LHCN-M2 (cell line): ENCODE measurements around the gene CD9. TPM values are rescaled to one million over a fixed set of nuclear protein-coding genes. Genes with fewer than 3 reads are reported as not detected.
"Not testable (repeated sequence)": the region's sequence is repeated elsewhere in the genome, so short reads cannot be mapped to it uniquely, and the experiment has no call there.

Experiments used
- DNase-seq: peaks from one replicate; pipeline ENCODE4 v3.0.0-alpha.2; 2012; ENCODE audit warnings: low read depth
- polyA plus RNA-seq: library from polyadenylated mRNA; unstranded; fragments of >200 nt; gene quantifications from one replicate; pipeline ENCODE4 v1.2.1, GENCODE V29; 2012; ENCODE audit warnings: missing spikeins
- total RNA-seq: library from RNA; depleted of rRNA; stranded (reverse); fragments of >200 nt; gene quantifications from 2 replicates; pipeline ENCODE4 v1.2.3, GENCODE V29; 2014; rRNA removed

The CD9 gene, protein sequence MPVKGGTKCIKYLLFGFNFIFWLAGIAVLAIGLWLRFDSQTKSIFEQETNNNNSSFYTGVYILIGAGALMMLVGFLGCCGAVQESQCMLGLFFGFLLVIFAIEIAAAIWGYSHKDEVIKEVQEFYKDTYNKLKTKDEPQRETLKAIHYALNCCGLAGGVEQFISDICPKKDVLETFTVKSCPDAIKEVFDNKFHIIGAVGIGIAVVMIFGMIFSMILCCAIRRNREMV
- total RNA-seq: 38.3 and 42.4 TPM in 2 replicates
- polyA plus RNA-seq: 45.9 TPM

DNA sequence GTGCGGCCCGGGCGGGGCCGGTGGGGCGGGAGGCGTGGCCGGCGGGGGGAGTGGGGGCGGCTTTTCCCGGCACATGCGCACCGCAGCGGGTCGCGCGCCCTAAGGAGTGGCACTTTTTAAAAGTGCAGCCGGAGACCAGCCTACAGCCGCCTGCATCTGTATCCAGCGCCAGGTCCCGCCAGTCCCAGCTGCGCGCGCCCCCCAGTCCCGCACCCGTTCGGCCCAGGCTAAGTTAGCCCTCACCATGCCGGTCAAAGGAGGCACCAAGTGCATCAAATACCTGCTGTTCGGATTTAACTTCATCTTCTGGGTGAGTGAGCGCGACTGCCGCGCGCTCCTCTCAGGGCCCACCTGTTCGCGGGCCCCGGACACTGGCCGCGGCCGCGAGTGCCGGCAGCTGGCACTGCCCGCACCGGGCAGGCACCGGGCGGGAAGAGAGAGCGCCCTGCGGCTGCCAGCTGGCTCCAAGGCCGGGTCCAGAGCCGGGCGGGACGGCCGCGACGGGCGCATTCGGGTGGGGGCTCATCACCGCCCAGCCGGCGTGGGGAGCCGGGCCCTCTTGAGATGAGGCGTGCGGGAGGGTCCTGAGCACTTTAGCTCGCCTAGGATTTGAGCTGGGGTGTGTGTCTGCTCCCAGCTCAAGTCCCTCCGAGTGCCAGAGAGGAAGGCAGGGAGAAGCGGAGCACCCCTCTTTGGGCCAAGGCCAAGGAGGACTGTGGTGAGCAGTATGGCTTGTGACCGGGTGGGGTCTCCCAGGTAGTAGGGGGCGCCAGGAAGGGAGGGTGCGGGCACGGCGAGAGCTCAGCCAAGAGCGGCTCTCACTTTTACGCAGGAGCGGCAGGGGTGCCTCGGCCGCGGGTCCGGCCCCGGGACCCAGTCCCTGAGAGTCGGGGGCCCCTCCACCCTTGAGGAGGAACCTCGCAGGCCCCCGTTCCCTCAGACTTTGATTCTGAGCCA is at the start of gene CD9:
TSS of gene CD9 (plus strand) at position 145 of the 957 bp plus-strand sequence. CDS start at position 245, 100 bp downstream.
- DNase-seq: peak; percentile 29

DNA sequence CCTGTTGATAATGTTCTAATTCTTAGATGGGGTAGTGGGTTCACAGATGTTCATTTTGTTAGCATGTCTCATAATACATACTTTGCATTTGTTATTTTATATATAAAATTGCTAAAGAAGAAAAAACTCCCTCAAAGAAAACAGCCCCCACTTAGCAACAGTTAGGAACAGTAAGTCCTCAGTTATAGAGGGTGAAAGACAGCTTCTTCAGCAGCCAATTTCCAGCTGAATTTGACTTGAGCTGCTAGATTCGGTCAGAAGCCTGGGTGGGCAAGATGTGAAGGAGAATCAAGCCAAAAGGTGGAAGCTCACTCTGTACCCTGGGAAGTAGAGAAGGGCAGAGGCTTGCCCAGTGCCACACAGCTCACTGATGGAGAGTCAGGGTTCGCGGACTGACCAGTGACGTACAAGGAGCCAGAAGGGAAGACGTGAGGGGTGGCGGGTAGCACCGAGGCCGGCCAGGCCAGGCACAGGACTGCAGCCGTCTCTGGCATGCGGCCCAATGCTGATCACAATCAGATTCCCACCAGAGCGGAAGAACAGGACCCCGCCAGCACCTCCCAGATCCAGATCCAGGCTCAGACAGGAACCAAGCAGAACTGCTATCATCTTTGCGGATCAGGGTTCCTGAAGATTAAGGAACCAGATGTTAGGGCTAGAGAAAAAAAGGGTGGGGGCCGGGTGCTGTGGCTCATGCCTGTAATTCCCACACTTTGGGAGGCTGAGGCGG is 45.3 kb upstream of the CD9 start:
- no peak for DNase-seq

DNA sequence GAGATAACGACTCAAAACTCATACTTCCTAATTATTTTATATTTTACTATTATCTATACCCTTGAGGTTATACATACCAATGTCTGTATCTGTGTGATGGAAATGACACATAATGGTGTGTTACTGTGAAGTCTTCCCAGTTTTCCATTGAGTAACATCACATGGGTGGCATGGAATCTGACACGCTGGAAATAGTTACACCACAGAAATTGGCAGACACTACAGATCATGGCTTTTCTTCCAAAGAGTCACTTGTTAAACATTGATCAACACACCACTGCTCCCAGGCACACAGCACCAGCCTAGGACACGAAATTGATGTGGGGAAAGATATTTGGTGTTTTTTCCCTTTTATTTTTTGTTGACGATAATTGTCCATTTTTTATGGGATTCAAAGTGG is 42.7 kb upstream of the CD9 start:
- DNase-seq: no peak

DNA sequence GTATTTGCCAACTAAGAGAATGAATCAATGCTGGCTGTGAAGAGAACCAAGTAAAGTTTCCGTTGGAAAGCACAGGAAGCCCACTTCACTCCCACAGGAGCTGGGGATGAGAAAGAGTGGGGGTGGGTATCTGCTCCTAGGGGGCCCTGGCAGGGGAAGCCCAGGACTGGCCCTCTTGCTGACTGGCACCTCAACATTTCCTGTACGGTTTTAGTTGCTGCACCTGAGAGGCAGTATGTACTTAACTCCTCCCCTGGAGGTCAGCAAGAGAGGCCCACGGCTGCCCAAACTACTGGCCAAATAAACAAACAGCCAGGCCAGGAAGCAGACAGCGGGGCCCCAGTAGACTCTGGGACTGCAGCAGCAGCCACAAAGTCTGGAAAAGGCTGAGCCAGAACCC is 41.9 kb upstream of the CD9 start:
- DNase-seq: no peak

DNA sequence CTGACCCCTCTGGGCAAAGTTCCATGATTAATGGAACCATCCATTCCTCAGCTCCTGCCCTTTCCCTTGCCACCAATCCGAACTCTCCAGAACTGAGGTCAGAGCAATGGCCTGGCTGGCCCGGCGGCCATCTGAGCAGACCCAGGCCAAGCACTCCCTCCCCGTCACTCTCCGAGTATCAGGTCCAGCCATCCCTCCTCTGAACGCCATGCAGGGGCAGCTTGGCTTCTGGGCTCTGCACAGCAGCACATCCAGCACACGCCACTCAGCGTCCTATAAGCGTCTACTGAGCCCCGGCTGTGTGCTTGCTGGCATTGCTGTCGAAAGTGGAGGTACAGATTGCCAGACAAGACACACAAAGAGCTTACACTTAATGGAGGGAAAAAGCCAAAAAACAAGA is 41.5 kb upstream of the CD9 start:
- DNase-seq: no peak

DNA sequence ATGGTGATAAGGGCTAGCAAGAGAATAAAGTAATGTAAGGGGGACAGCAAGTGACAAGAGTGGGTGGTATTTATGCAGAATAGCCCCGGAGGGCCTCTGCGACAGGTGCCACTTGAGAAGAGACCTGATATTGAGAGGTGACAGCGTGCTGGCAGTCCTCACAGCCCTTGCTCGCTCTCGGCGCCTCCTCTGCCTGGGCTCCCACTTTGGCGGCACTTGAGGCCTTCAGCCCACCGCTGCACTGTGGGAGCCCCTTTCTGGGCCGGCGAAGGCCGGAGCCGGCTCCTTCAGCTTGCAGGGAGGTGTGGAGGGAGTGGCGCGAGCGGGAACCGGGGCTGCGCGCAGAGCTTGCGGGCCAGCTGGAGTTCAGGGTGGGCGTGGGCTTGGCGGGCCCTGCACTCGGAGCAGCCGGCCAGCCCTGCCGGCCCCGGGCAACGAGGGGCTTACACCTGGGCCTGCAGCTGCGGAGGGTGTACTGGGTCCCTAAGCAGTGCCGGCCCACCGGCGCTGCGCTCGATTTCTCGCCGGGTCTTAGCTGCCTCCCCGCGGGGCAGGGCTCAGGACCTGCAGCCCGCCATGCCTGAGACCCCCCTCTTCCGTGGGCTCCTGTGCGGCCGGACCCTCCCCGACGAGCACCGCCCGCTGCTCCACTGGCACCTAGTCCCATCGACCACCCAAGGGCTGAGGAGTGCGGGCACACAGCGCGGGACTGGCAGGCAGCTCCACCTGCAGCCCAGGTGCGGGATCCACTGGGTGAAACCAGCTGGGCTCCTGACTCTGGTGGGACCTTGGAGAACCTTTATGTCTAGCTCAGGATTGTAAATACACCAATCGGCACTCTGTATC is 40.8 kb upstream of the CD9 start:
- DNase-seq: not testable (repeated sequence)

DNA sequence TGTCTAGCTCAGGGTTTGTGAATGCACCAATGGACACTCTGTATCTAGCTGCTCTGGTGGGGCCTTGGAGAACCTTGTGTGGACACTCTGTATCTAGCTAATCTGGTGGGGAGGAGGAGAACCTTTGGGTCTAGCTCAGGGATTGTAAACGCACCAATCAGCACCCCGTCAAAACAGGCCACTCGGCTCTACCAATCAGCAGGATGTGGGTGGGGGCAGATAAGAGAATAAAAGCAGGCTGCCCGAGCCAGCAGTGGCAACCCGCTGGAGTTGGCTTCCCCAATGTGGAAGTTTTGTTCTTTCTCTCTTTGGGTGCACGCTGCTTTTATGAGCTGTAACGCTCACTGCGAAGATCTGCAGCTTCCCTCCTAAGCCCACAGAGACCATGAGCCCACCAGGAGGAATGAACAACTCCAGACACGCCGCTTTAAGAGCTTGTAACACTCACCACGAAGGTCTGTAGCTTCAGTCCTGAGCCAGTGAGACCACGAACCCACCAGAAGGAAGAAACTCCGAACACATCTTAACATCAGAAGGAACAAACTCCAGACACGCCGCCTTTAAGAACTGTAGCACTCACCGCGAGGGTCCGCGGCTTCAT is 40.1 kb upstream of the CD9 start:
- DNase-seq: not testable (repeated sequence)

DNA sequence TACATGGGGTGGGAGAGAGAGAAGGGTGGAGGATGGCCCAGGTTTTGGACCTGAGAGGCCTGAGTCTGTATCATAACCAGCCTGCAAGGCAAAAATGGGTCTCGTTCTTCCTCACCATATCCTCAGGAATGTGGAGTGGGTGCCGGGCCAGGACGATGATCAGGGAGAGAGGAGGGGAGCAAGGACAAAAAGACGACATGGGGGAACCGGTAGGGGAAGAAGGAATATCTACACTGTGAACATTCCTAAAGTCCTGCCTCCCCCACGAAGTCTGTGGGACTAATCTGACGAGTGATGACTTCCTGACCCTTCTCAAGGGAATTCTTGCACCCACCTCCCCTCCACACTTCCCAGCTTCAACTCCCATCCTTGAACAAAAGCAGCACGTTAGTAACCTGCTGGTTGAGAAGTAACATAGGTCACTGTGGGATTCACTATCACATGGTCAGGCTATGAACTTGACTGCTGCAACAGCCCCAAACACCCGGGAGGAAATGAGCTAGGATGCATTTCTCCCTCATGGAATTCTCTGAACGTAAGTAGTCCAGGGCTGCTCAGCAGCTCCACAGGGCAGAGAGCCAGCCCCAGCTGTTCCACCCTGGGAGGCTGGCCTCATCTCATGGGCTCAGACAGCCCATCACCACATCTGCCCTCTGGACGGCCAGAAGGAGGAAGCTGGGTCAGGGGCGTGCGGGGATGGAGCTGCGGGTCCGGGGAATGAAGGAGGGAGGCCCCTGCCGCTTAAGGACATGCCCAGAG is 38.9 kb upstream of the CD9 start:
- DNase-seq: no peak

DNA sequence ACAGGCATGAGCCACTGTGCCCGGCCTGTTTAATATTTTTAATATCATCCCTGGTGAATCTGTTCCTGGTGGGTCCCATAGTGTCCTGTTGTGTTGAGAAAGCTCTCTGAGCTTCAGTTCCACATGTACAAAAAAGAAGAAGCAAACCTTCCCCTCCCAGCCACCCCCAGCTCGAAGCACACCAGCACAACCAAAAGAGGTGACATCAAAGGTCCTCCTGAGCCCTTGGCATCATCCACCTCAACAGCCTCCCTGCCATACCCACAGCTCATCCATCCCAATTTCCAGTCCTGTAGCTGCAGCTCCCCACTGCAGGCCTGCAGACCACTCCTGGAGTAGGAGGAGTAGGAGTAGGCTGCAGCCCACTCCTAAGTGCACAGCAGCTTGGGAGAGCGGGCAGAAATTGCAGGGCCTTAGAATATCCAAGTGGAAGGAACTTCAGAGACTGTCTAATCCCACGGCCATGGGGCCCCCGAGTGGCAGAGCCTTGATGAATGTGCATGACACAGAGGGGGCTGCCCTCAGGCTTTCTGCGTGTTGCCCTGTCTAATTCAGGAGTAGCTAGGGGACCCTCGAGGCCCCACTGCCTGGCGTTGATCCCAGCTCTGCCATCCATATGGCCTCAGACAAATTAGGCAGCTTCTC is 36.7 kb upstream of the CD9 start:
- DNase-seq: no peak

DNA sequence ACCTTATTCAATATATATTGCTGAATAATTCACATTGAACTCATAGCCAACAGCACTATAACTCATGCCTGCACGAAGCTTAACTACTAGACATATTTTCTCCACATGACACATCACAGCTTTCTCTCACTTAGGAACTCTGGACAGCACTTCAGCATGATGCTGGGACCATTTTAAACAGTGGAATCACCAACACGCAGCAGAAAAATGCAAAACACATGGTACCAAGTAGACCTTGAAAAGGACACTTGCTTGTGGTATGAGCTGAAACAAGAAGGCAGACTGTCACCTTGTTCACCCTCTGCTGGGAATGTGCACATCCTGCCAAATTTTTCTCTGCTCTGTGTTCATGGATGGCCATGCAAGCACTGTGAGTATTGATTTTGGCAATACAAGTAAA is 34.8 kb upstream of the CD9 start:
- no peak for DNase-seq

DNA sequence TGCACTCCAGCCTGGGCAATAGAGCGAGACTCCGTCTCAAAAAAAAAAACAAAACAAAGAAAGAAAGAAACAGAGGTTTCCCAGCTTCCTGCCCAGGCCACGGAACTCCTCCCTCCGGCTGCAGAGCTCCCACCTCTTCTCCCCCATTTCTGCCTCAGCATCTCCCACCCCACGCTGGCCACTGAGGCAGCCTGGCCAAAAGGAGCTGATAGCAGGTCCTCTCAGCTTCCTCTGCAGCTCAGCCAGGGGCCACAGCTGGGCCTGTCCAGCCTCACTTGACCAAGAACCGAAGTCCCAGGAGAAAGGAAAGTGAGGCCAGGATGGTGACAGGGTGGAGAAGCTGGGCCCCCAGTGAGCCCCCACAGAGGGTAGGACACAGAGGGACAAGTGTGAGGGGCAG is 33.4 kb upstream of the CD9 start:
- DNase-seq: no peak

DNA sequence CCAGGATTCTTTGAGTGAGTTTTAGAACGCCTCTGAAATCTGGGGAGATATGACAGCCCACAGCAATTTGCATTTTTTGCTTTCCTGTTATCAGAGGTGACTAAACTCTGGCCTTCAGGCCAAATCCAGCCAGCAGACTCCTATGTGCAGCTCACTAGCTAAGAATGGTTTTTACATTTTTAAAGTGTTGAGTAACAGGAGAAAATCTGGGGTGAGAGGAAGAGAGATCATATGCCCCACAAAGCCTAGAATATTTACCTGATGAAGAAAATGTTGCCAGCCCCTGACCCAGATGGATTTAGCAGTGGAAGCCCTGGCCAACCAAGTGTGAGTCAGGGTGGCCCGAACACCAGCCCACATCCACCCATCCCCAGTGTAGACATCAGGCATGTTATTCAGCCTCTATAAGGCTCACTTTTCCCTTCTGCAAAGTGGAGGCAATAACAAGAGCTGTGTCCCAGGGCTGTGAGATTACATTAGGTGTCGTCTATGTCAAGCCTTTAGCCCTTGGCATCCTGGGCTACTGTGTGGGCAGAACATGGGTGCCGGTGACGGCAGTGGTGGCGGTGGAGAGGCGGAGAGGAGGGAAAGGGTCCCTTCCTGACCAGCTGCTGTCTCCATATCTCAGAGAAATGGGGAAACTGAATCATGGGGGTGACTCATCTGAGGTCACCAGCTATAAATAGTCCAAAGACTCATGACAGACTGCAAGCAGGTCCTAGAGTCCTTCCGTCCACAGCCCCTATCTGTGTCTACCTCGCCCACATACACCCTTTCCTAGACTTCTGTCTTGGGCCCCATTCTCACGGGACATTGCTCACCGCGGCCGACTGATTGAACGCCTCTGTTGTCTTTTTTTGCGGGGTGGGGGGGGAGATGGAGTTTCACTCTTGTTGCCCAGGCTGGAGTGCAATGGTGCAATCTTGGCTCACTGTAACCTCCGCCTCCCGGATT is 32.6 kb upstream of the CD9 start:
- DNase-seq: peak; percentile 99

DNA sequence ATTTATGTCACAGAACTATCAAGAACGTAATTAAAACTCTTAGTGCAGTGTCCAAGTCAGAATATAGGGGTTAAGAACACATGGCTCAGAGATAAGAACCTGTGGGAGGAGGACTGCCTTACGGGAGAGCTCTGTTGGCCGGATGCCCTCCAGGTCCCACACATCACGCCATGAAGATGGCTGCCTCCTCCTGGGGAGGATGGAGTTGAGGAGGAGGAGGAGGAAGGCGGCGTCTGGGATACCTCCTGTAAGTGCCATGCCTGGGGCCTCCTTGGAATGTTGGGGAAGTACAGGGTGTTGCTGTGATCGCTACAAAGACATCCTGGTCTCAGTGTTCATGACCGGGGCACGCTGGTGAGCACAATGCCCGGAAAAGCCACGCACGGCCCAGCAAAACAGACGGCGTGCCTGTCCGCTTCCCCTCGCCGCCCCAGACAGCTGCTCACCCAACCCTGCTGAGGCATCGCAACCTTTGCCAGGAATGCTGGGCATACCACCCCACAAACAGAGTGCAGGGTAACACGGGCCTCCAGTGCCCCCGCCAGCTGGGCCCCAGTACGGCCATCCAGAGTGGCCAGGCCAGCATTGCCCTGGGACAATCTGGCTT is 28.7 kb upstream of the CD9 start:
- DNase-seq: no peak

DNA sequence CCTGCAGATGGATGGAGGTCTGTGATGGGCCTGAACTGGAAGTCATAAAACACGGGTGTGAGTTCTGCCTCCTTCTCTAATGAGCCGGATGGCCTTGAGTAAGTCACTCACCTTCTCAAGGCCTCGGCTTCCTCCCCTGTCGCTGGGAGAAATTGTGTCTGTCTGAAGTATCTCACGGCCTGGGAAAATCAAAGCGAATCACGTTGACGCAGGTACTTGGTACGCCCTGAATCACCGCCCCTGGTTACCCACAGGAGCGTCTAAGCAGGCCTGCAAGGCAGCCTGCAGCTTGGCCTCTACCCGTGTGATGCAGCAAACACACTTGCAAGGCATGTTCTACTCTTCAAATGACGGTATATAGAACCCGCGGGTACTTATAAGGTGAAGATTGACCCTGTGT is 28.1 kb upstream of the CD9 start:
- DNase-seq: no peak

DNA sequence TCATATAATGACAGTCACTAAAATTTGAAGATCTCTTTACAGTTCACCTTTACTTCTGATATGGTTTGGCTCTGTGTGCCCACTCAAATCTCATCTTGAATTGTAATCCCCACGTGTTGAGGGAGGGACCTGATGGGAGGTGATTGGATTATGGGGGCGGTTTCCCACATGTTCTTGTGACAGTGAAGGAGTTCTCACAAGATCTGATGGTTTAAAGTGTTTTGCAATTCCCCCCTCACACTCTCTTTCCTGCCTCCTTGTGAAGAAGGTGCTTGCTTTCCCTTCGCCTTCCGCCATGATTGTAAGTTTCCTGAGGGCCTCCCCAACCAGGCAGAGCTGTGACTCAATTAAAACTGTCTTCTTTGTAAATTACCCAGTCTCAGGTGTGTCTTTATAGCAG is 27.3 kb upstream of the CD9 start:
- DNase-seq: no peak

DNA sequence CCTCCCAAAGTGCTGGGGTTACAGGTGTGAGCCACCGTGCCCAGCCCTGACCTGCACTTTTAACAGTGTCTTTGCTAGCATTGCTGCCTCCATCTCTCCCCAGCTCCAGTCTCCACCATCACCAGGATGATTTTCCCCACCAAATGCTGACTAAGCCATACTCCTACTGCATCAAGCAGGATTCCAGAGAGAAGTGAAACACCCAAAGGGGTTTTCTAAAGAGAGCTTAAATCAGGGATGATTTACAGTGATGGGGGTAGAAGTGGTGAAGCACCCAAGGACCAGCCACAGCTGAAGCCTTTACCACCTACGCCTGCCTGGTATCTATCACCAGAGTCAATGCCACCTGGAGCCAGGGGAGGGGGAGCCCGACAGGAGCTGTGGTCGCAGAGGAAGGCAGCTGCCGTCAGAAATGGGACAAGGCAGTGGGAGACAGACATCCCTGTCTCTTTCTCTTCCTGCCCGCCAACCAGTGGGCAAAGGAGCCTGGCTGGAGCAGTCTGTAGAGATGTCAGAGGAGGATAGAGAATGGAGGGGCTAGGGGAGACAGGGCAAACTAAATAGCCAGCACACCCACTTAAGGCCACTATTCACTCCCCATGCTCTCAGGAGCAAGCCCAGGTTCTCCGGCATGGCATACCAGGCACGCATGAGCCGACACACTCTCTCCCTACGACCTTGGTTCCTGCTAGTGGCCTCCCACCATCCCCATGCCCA is 22.4 kb upstream of the CD9 start:
- DNase-seq: no peak
